GM12878 (cell line): ENCODE data around the gene DCTN5.

ENCODE experiments used
- CHD4 ChIP-seq: fragments of 200-600 bp; sonication (generic); IDR thresholded peaks from 2 replicates; pipeline ENCODE4 v1.6.1; 2016; ENCODE audit warnings: mild to moderate bottlenecking
- CTCF ChIP-seq, 3 experiments: IDR thresholded peaks in 2 of 3; conservative IDR thresholded peaks in 1 of 3; 2 replicates each; pipeline ENCODE4 v1.5.1; 2011; ENCODE audit warnings: low read depth in 3 of 3, low read length in 3 of 3, mild to moderate bottlenecking in 3 of 3, control low read depth in 2 of 3, moderate library complexity in 2 of 3, inconsistent platforms in 1 of 3, mixed read lengths in 1 of 3; ENCODE audit not compliant: control insufficient read depth in 2 of 3, insufficient read depth in 1 of 3; ENCODE audit errors: extremely low read depth in 1 of 3
- E2F8 ChIP-seq: fragments of 450-650 bp; IDR thresholded peaks from 2 replicates; pipeline ENCODE4 v1.6.1; 2018; ENCODE audit warnings: mild to moderate bottlenecking, low read depth, moderate library complexity; ENCODE audit not compliant: partially characterized antibody
- GABPA ChIP-seq: IDR thresholded peaks from 2 replicates; pipeline ENCODE4 v1.6.1; 2014; ENCODE audit warnings: antibody characterized with exemption, low read depth, mild to moderate bottlenecking, inconsistent platforms
- IKZF1 ChIP-seq: fragments of 450-650 bp; conservative IDR thresholded peaks from 2 replicates; pipeline ENCODE4 v1.6.1; 2017; ENCODE audit warnings: antibody characterized with exemption, mild to moderate bottlenecking
- POLR2A ChIP-seq: IDR thresholded peaks from 2 replicates; pipeline ENCODE4 v1.6.1; 2011; ENCODE audit warnings: low read depth, mild to moderate bottlenecking, low read length
- SRF ChIP-seq, 2 experiments: IDR thresholded peaks; 2 replicates each; pipeline ENCODE4 v1.6.1; 2011; ENCODE audit warnings: low read depth in 2 of 2, low read length in 2 of 2, mild to moderate bottlenecking in 1 of 2, moderate library complexity in 1 of 2
- TAF1 ChIP-seq: IDR thresholded peaks from 2 replicates; pipeline ENCODE4 v1.6.1; 2011; ENCODE audit warnings: mild to moderate bottlenecking, low read depth, low read length, borderline replicate concordance
- ZNF274 ChIP-seq: IDR thresholded peaks from one replicate; pipeline ENCODE4 v1.8.0; 2011; ENCODE audit not compliant: insufficient read length, insufficient read depth
- TF ChIP-seq, protein P1 (sequence below): fragments of 450-650 bp; IDR thresholded peaks from 2 replicates; pipeline ENCODE4 v1.6.1; 2016; ENCODE audit warnings: mild to moderate bottlenecking
- TF ChIP-seq, protein P2 (sequence below): fragments of 450-650 bp; conservative IDR thresholded peaks from 2 replicates; pipeline ENCODE4 v1.6.1; 2017; ENCODE audit warnings: mild to moderate bottlenecking, moderate library complexity

- TF ChIP-seq CHD4 (no peak), CTCF (IDR thresholded peaks at IDR 0.05 in 2 of 3, conservative IDR thresholded peaks at IDR 0.05 in 1 of 3; ENCODE audit: control insufficient read depth in 2 of 3, extremely low read depth in 1 of 3, insufficient read depth in 1 of 3, low read depth in 3 of 3, low read length in 3 of 3) (no peak), E2F8 (no peak), IKZF1 (no peak), ZNF274 (no peak), POLR2A (no peak), SRF (IDR thresholded peaks at IDR 0.05; ENCODE audit: low read depth in 2 of 2, low read length in 2 of 2) (no peak), GABPA (no peak), TAF1 (no peak)
- TF ChIP-seq, protein P1, sequence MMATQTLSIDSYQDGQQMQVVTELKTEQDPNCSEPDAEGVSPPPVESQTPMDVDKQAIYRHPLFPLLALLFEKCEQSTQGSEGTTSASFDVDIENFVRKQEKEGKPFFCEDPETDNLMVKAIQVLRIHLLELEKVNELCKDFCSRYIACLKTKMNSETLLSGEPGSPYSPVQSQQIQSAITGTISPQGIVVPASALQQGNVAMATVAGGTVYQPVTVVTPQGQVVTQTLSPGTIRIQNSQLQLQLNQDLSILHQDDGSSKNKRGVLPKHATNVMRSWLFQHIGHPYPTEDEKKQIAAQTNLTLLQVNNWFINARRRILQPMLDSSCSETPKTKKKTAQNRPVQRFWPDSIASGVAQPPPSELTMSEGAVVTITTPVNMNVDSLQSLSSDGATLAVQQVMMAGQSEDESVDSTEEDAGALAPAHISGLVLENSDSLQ, result no peak
- TF ChIP-seq, protein P2, sequence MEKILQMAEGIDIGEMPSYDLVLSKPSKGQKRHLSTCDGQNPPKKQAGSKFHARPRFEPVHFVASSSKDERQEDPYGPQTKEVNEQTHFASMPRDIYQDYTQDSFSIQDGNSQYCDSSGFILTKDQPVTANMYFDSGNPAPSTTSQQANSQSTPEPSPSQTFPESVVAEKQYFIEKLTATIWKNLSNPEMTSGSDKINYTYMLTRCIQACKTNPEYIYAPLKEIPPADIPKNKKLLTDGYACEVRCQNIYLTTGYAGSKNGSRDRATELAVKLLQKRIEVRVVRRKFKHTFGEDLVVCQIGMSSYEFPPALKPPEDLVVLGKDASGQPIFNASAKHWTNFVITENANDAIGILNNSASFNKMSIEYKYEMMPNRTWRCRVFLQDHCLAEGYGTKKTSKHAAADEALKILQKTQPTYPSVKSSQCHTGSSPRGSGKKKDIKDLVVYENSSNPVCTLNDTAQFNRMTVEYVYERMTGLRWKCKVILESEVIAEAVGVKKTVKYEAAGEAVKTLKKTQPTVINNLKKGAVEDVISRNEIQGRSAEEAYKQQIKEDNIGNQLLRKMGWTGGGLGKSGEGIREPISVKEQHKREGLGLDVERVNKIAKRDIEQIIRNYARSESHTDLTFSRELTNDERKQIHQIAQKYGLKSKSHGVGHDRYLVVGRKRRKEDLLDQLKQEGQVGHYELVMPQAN, result no peak
Observed at GRCh38 chr16:23668225-23668624, 27.0 kb downstream of the DCTN5 start.
